GM23338 (cell line): ENCODE data around the gene MAOB.

Experiments used
- EZH2 ChIP-seq: fragments of 200-600 bp; sonication (generic); IDR thresholded peaks from one replicate; pipeline ENCODE4 v1.8.0; 2017; ENCODE audit warnings: antibody characterized with exemption, mild to moderate bottlenecking, low read depth; ENCODE audit not compliant: unreplicated experiment
- EZH2phosphoT487 ChIP-seq: fragments of 200-600 bp; sonication (generic); IDR thresholded peaks from one replicate; pipeline ENCODE4 v1.8.1; 2018; ENCODE audit warnings: antibody characterized with exemption; ENCODE audit not compliant: unreplicated experiment
- JUNB ChIP-seq: IDR thresholded peaks from one replicate; pipeline ENCODE4 v1.6.1; 2016; ENCODE audit warnings: antibody characterized with exemption; ENCODE audit not compliant: unreplicated experiment
- POLR2AphosphoS5 ChIP-seq: IDR thresholded peaks from 2 replicates; pipeline ENCODE4 v1.6.1; 2016; ENCODE audit warnings: antibody characterized with exemption, low read depth
- STAT1 ChIP-seq: IDR thresholded peaks from one replicate; pipeline ENCODE4 v1.6.1; 2016; ENCODE audit warnings: antibody characterized with exemption; ENCODE audit not compliant: unreplicated experiment
- TF ChIP-seq, protein P1 (sequence below), 2 experiments: fragments of 200-600 bp in 1 of 2; sonication (generic) in 1 of 2; conservative IDR thresholded peaks; 2 replicates each; pipeline versions ENCODE4 v1.5.1 to v1.6.1; 2016 to 2017; ENCODE audit warnings: antibody characterized with exemption in 2 of 2, low read depth in 2 of 2, mild to moderate bottlenecking in 2 of 2, moderate library complexity in 1 of 2

DNA sequence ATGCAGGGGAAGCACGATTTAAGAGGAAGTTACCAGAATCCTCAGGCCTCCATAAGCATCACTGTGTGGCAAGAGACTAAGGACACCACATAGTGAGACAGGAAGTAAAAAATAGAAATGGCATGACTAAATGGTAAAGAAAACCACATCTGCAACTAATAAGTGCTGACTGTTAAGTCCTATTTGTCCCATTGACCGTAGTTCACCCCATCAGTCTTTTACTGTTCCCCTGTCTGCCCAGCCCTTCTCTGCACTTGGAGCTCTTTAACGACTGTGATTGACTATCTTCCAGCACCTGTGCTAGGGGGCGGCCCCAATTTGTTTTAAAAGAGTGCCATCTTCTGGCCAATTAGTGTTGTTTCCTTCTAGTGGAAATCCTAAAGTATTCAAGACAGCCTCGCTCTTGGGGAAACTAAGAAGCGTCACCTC, 132.0 kb downstream of the MAOB start:
- TF ChIP-seq, protein P1, sequence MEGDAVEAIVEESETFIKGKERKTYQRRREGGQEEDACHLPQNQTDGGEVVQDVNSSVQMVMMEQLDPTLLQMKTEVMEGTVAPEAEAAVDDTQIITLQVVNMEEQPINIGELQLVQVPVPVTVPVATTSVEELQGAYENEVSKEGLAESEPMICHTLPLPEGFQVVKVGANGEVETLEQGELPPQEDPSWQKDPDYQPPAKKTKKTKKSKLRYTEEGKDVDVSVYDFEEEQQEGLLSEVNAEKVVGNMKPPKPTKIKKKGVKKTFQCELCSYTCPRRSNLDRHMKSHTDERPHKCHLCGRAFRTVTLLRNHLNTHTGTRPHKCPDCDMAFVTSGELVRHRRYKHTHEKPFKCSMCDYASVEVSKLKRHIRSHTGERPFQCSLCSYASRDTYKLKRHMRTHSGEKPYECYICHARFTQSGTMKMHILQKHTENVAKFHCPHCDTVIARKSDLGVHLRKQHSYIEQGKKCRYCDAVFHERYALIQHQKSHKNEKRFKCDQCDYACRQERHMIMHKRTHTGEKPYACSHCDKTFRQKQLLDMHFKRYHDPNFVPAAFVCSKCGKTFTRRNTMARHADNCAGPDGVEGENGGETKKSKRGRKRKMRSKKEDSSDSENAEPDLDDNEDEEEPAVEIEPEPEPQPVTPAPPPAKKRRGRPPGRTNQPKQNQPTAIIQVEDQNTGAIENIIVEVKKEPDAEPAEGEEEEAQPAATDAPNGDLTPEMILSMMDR (conservative IDR thresholded peaks at IDR 0.05; ENCODE audit: low read depth in 2 of 2) = peak; percentile 58 to 70
- TF ChIP-seq EZH2phosphoT487 (no peak), POLR2AphosphoS5 (no peak), JUNB (no peak), EZH2 (no peak), STAT1 (no peak)
